Measurements from ENCODE around the gene ABCC9.
A peak's percentile ranks its signal among the peaks of the same experiment; 100 is the strongest.

Gene ABCC9

DNA sequence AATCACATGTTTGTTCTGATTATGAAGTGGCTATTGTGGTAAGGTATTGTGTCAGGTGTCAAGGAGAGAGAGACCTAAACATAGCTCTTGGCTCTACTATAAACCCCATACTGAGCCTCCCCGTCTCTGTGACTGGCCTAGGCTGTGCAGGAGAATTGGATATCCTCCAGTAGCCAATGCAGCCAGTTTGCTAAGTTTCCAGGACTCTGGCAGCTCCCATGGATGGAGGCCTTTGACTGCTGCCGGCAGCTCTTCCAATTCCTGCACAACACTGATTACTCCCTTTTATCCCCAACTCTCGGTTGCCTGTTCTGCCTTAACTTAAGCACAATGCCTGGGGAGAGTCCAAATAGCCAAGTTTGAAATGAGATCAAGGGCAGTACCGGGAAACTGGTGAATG lies 59.3 kb downstream of the ABCC9 start:
- no peak for FAIRE-seq
- DNase-seq (ENCODE audit: low spot score): no peak

DNA sequence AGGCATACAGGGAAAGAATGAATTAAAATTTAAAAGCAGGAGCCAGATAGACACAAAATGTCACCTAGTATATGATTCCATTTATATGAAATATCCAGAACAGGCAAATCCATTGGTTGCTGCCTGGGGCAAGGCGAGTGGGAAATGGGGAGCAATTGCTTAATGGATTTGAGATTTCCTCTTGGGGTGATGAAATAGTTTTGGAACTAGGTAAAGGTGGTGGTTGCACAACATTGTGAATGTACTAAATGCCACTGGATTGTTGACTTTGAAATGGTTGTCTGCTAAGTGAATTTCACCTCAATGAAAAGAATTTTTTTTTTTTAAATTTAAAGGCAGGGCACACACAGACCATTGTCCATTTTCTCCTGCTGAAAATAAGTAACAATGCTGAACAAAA lies 61.9 kb downstream of the ABCC9 start:
- DNase-seq (ENCODE audit: low spot score): no peak
- no peak for FAIRE-seq

DNA sequence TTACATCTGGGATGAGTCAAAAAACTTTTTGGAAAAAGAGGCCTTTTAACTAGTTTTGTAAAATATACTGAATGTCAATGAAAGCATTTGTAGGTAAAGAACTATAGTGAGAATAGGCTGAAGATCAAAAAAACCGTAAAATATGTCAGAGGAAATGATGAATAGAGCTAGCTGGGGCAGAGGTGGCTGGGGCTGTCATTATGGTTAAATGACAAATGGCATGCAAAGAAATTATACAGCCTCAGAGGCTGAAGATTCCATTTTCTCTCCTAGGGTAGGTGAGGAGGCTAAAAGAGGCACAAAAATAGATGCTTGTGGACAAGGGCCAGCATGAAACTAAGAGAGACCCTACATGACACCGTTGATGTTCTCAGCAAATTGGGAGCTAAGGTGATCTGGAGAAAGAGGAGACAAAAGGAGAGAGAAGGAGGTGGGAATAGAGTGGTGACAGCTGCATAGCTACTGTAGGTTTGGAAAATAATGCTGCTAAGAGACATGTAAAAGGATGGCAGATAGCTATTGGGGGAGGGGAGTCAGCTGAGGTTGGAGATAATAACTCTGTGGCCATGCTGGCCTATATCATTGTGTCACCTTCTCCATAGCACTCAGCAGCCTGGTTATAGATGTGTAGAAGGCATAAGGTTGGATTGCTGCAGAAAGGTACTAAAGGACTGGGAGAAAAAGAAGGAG lies 63.8 kb downstream of the ABCC9 start:
- DNase-seq (ENCODE audit: low spot score) (no peak), FAIRE-seq (no peak)

DNA sequence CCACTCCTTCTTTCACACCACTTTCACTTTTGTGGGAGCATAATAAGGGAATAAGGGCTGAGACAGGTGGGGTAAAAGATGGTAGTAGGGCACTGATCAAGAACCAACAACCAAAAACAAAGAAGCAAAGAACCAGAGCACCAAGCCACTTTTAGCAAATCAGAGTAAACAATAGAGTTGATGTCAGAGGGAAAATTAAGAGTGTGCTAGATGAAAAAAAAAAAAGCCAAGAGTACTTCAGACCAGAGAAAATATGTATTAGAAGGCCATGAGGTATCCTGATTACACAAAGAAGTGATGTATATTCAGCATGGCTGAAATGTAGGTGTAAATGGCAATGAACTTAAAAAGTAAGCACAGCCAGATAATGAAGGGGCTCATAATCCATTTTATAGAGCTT lies 75.4 kb downstream of the ABCC9 start:
- FAIRE-seq: no peak

DNA sequence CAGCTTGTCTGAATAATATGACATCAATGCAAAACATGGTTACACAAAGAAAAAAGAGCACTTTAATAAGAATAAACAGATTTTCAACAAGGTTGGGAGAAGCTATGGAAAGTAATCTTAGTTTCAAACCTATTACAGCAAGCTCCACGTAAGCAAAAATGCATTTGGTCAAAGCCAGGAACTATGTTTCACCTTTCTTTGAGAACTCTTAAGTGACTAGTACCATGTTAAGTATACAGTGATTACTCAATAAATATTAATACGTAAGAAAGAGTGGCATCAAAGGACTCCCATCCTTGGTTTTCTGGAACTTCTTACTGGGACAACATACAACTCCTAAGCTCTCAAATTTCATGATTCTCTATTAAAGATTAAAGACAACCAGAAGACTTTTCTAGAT lies 80.7 kb downstream of the ABCC9 start:
- FAIRE-seq (no peak), DNase-seq (ENCODE audit: low spot score) (no peak)

More for the DNA sequence above, 75.4 kb downstream of the ABCC9 start:
- DNase-seq (ENCODE audit: low spot score): no peak

DNA sequence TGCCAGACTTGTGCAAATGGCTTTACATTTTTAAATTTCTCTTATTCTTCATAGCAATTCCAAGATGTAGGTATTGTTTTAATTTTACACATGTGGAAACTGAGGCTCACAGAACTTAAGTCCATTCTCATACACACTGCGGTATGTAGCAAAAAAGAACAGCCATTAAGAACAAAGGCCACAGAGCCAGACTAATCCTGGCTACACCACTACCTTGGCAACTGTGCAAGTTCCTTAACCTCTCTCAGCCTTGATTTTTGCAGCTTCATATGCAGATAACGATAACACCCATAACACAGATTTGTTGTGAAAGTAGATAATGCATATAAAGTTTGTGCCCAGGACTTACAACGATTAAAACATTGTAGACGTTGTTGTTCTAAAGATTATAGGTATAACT lies 81.1 kb downstream of the ABCC9 start:
- no peak for FAIRE-seq

DNA sequence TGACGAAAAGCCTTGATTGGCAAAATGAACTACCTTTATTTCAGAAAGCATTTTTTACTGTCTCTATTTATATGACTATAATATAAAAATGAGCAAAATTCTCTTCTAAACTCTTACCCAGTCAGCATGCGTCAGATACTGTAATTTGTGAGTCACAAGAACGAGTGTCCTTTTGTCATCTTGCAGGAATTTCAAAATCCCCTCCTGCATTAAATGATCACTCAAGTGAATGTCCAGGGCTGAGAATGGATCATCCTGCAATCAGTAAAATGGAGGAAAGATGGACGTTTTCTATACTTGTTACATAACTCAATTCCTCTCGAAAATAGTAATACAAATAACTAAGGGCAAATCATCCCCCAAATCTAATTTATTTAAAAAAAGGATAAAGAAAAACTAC lies 89.0 kb downstream of the ABCC9 start:
- peak; percentile 4 for DNase-seq (ENCODE audit: low spot score)
- FAIRE-seq: no peak

More for the DNA sequence above, 81.1 kb downstream of the ABCC9 start:
- DNase-seq (ENCODE audit: low spot score): no peak

DNA sequence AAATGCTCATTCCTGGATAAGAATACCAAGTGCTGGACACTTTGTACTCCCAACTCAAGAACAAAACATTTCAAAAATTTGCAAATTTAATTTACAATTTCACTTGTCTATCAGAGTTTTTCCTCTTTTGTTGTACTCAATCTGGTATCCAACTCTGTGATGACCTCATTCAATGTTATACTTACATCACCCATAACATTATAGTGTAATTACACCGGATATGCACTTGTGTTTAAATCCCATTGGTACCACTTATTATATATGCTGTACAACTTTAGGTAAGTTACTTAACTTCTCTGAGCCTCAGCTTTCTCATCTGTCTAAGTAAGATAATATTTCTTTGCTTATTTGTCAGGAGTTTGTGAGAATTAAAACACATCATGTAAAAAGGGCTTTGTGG lies 90.1 kb downstream of the ABCC9 start:
- FAIRE-seq (no peak), DNase-seq (ENCODE audit: low spot score) (no peak)

DNA sequence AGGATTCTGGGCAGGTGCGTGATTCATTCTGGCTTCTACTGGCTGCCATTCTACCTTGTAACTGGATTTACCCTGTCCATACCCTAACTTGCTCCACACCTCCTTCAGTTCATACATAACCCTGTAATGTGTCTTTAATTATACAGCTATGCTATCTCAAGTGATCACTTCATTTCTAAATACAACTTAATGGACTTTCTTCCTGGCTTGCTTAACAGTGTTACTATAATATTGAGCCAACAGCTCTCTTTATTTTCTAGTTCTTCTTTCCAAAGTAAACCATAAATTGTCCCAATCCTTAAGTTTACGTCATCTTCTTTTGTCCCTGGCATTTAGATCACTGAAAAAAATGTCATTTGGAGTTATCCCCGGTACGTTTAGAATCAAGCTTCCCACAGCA lies 90.8 kb downstream of the ABCC9 start:
- FAIRE-seq (no peak), DNase-seq (ENCODE audit: low spot score) (no peak)

DNA sequence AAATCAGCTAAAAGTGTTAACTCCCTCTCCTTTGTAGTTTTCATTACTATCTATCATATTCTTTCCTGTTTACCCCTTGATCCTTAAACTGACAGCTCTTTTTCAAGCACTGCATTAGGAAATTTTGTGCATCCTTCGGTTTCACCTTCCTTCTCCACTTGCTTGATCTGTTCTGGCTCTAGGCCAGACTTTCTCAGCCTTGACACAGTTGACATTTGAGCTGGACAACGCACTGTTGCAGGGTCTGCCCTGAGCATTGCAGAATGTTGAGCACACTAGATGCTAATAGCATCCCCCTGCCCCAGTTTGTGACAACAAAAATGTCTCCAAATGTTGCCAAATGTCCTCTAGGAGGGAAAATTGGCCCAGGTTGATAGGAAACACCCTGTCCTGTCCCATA lies 91.3 kb downstream of the ABCC9 start:
- peak; percentile 65 for FAIRE-seq
- no peak for DNase-seq (ENCODE audit: low spot score)

DNA sequence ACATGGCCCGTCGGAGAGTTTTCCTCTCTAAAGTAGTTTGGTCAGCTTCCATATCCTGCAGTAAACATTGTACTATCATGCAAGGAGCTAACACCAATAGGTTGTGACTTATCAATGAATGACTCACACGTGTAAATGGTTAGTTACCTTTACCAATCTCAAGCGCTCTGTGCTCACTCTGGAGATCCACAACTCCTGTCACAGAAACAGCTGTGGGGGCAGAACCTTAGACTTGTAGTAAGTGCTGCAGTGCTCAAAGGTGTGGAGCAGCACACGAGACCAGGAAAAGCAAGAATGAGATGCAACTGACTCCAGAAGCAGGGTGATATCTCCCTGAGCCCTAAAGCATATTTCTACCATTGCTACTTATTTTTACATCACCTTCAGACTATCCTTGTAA lies 93.0 kb downstream of the ABCC9 start:
- DNase-seq (ENCODE audit: low spot score) (no peak), FAIRE-seq (no peak)

DNA sequence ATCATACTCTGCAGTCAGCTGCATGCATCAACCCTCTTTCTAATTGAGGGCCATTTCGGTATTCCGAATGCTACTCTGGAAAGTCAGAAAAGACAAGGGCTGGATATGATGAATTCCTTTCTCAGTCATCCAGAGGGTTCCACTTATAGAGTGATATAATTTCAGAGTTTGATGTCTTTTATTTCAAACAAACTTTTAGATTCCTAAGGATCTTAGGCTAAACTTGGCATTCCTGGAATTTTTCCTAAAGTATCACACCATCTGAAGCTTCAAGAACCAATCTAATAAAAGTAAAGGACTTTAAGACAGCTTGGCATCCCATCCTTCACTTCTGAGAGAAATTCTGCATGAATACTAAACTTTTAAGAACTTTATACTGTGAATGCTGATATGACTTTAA lies 97.4 kb downstream of the ABCC9 start:
- FAIRE-seq: no peak

DNA sequence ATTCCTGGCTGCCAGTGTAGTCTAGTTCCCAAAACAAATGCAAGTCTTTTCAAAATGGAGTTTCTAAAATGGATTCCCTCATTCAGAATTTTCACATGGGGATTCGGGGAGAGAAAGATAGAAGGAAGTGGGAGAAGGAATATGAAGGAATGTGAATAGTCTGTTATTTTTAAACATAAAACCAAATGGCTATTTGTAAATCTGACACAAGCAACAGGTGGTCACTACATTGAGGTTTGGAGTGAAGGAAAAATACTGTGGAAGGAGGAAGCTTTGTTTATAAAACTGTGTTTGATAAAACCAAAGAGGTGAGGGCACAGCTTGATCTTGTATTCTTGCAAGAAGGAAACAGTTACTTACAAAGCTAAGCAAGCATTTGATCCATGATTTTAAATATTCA lies 101.5 kb downstream of the ABCC9 start:
- DNase-seq (ENCODE audit: low spot score): no peak

More for the DNA sequence above, 97.4 kb downstream of the ABCC9 start:
- DNase-seq (ENCODE audit: low spot score): no peak

DNA sequence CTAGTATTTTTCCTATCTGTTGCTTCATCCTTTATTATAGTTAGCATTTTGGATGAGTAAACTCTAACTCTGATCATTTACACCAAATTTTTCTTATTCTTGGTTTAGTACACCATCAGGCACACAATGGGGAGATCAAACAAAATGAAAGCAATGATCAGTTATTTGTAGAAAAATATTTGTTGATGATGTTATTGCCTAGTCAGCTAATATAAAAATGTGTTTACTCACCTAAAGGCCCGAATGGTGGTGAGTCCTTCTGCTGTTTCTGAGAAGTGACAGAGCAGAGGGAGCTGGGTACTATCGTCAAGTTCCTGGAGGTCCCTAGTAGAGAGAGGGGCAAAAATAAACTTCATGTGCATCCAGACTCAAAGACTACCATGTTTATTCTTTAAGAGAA lies 103.4 kb downstream of the ABCC9 start:
- DNase-seq (ENCODE audit: low spot score): no peak
- no peak for FAIRE-seq

More for the DNA sequence above, 101.5 kb downstream of the ABCC9 start:
- FAIRE-seq: no peak

DNA sequence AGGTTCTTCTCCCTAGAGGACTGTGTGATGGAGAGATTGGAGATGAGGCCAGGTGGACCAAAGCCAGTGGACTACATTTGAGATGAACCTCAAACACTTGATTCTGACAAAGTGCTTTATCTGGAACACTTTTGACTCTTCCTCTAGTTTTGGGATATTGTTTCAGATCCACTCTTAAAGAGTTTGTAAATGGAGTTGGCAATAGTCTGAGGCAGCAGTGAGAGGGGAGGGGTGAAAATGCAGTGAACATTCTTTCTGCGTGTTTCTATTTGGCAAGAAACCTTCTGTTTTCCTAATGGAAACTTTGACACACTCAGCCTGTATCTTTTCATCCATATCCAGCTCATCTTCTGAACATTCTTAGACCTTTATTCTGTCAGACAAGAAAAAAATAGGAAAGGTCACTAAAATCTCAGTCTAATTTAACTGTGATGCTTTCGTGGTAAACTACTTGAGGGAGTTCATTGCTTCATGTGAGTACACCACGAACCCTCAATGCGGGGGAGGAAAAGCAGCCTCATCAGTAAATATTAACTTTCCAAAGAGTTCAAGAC lies 109.4 kb downstream of the ABCC9 start:
- FAIRE-seq (no peak), DNase-seq (ENCODE audit: low spot score) (no peak)

DNA sequence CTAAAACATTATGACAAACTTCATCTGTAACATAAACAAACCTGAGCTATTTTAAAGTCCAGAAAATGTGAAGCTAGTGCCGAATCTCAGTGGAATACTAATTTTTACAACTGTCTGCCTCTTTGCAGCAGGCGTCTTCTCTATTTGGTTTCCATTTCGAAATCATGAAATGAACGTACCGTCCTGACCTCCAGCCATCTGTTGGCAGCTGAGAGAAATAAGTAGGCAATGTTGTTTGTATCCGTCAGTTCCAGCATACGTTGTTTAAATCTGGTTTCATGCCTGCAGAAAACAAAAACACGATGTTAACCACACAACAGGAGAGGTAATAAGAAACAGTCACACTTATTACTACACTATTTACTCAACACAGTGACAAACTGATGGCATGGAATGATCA lies 112.4 kb downstream of the ABCC9 start:
- no peak for DNase-seq (ENCODE audit: low spot score)
- no peak for FAIRE-seq

DNA sequence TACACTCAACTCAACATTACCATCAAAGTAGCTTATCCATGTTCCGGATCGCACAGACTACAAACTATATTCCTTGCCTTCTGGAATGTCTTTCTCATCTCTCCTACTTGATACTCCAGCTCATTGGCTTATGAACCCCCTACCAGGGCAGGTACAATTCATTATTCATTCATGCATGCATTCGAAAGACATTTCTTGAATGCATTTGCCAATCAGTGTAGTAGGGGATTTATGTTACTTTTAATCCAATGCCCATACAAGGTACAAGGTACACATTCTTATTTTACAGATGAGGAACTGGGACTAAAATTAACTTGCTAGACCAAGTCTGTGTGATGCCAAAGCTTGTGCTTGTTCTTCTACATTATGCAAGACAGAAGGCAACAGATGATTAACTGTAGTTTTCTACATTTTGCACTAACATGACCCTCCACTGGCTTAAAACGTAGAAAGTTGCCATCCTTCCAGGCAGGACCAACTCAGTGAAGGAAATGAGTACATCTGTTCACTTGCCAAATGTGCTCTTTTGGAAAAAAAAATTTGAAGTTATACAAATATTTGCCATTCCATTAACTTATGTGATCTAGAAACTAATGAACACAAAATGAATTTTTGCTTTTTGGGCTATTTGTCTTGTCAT lies 113.0 kb downstream of the ABCC9 start:
- DNase-seq (ENCODE audit: low spot score) (no peak), FAIRE-seq (no peak)

DNA sequence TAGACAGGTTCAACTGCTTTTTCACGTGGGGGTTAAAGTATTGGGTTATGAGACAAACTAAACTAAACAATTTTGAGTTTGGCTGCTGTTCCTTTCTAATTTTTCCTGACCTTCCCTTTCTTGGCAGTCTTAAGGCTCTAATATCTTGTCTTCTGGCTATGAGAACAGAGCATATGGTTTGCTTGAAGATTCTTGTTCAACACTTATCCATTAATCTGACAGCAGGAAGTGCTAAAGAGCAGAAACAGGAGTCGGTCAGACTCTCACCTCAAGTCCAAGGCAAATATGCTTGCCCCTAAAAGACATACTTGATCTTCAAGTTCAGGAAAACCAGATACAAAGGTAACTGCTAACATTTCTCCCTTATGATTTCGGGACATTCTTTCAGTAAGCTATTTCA lies 114.1 kb downstream of the ABCC9 start:
- FAIRE-seq: no peak
- DNase-seq (ENCODE audit: low spot score): no peak

DNA sequence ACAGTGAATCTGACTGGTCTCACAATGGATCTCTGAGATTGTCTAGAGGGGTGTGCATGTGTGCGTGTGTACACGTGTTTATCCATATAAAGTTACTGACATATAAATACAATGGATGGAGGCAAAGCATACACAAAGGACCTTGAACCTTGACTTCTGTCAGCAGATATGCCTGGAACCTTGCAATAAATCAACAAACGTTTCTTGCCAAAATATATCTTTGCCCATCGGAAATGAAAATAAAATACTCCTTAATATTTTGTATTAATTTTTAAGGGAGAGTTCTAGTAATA lies 114.7 kb downstream of the ABCC9 start:
- DNase-seq (ENCODE audit: low spot score) (no peak), FAIRE-seq (no peak)

DNA sequence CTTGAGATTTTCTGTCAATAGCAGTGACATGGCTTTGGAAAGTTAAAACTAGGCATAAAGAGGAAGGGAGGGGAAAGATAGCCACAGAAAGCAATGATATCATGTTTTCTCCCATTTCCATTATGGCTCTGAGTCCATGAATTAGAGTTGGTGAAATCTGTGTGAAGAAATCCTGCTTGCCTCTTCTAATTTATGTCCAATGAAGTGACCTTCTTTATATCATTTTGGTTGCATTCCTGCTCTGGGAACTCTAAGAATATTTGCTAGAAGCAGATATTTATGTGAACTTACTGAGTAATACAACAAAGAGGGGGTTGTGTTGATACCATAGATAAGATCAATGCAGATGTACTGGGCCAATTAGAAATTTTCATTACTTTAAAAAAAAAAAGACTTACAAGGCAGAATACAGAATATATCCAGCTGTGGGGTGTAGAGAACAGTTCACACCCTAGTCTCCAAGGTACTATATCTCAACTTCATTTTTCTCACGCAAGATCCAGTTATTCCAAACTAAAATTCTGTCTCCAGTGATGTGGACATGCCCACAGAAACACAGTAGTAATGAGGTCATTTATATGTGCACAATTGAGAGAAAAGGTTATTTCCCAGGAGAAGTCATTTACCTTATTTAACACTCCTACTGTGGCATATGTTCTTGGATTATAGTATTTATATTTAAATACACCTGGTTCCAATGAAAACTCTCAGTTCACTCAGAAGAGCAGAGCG lies 115.2 kb downstream of the ABCC9 start:
- DNase-seq (ENCODE audit: low spot score) (no peak), FAIRE-seq (no peak)

DNA sequence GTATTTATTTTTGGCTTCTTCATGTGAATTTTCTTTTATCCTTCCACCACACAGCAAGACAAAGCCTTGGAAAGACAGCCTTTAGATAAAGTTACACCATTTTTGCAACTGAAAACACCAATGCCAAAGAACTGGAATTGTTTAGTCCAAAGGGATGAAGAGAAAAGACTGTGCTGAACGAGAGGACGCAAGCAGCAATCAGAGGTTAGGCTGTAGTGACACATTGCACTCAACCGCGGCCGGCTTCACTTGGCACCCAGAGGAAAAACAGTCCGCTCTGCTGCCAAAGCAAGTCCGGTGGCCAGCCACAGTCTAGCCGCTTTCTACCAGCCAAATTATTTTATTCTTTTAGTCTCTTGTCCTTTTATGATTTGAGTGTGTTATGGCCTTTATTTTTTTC lies 117.6 kb downstream of the ABCC9 start:
- FAIRE-seq (no peak), DNase-seq (ENCODE audit: low spot score) (no peak)

DNA sequence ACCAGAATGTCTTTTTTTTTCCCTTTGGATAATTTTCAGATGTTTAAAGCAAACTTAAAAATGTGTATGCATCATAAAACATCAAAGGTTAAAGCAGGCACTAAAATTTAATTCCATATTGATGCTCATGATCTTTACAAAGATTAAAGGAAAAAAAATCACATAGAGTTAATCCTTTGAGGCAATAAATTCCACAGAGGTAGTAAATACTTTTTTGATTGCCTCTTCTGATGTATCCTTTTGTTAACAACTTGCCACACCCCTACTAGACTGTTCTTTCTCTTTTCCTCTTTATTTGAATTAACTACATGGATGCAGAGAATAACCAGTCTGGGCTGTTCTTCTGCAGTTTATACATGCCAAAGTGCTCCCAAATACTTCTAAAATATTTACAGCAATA lies 121.5 kb downstream of the ABCC9 start:
- DNase-seq (ENCODE audit: low spot score): no peak
- no peak for FAIRE-seq

DNA sequence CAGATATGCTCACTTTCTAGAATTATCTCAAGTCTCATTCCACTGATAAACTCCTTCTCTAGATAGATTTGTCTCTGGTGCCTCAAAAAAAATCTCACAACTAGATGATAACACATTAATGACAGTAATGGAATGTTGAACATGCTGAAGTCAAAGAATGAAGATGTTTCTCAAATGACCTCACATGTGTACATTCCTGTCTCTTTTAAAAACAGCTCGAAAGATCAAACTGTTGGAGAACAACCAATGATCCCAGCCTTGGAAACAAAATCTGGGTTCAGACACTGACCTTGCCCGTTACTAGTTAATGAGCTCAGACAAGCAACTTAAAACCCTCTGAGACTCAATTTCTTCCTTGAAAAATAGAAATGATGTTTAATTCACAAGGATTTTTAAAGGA lies 122.0 kb downstream of the ABCC9 start:
- DNase-seq (ENCODE audit: low spot score): peak; percentile 10
- no peak for FAIRE-seq

All from urothelium cell line (cell line).